ENCODE data around the gene MOB3B.
"Not testable (repeated sequence)": the region's sequence is repeated elsewhere in the genome, so short reads cannot be mapped to it uniquely, and the experiment has no call there.

MOB3B gene

GRCh38 chr9:27427272-27427643 lies 102.4 kb downstream of the MOB3B start:
- Histone ChIP-seq H3K9me3 (ENCODE audit: control insufficient read depth, insufficient read depth, low read length) (no peaks in the 10 kb centered on the region), H3K27ac (ENCODE audit: low read length) (no peak overlapping the region), H3K4me3 (ENCODE audit: low read length) (no peak overlapping the region), H3K36me3 (ENCODE audit: control insufficient read depth, insufficient read depth, low read length) (no peaks in the 10 kb centered on the region), H3K27me3 (ENCODE audit: control insufficient read depth, insufficient read depth, low read length) (no peaks in the 10 kb centered on the region), H3K4me1 (ENCODE audit: control insufficient read depth, insufficient read depth, low read length) (peaks cover 12% of the 10 kb centered on the region)
- no peak for DNase-seq (ENCODE audit: low read depth, low spot score)
- no CpG with 5 or more reads among the region's 3 CpGs for WGBS (ENCODE audit: insufficient coverage, insufficient read length)

- WGBS (ENCODE audit: insufficient coverage, insufficient read length): no CpG with 5 or more reads among the region's 5 CpGs
- Histone ChIP-seq H3K4me3 (ENCODE audit: low read length) (no peak overlapping the region), H3K27ac (ENCODE audit: low read length) (no peak overlapping the region), H3K27me3 (ENCODE audit: control insufficient read depth, insufficient read depth, low read length) (no peaks in the 10 kb centered on the region), H3K4me1 (ENCODE audit: control insufficient read depth, insufficient read depth, low read length) (peaks cover 12% of the 10 kb centered on the region), H3K9me3 (ENCODE audit: control insufficient read depth, insufficient read depth, low read length) (no peaks in the 10 kb centered on the region), H3K36me3 (ENCODE audit: control insufficient read depth, insufficient read depth, low read length) (no peaks in the 10 kb centered on the region)
- DNase-seq (ENCODE audit: low read depth, low spot score): no peak
Measured at GRCh38 chr9:27426511-27427271, 102.9 kb downstream of the MOB3B start.

DNA sequence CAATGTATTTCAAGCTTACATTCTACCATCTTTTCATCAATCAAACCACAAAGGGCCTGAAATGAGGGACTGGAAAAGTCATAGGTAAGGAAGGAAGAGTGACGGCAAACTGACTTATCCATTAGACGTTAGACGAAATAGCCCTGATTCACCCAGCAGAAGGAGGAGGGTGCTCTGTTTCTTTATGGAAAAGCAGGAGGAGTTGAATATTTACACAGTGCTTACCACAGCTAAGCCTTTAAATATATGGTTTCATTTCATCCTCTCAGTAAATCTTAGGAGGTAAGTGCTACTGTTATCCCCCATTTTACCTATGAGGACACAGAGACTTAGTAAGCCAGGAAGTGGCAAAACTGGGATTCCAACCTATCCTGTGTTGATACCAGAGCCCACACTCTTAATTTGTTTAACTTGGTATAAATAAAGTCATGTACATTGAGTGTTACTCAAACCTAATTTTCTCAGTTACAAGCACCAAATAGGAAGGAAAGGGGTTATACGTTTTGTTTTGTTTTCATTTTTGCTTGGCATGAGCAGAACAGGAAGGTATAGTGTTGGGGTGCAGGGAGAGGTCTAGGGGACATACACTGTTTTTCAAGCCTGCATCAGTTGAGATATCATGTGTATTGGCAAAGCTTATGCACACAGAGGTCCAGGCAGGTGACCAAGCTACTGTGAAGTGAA lies 103.6 kb downstream of the MOB3B start:
- Histone ChIP-seq H3K27me3 (ENCODE audit: control insufficient read depth, insufficient read depth, low read length) (no peaks in the 10 kb centered on the region), H3K27ac (ENCODE audit: low read length) (no peak overlapping the region), H3K9me3 (ENCODE audit: control insufficient read depth, insufficient read depth, low read length) (no peaks in the 10 kb centered on the region), H3K4me1 (ENCODE audit: control insufficient read depth, insufficient read depth, low read length) (peaks cover 8% of the 10 kb centered on the region), H3K4me3 (ENCODE audit: low read length) (no peak overlapping the region), H3K36me3 (ENCODE audit: control insufficient read depth, insufficient read depth, low read length) (no peaks in the 10 kb centered on the region)
- no CpG with 5 or more reads among the region's 4 CpGs for WGBS (ENCODE audit: insufficient coverage, insufficient read length)
- DNase-seq (ENCODE audit: low read depth, low spot score): no peak

GRCh38 chr9:27423915-27424710 lies 105.5 kb downstream of the MOB3B start:
- Histone ChIP-seq H3K4me1 (ENCODE audit: control insufficient read depth, insufficient read depth, low read length) (peaks cover 7% of the 10 kb centered on the region), H3K27me3 (ENCODE audit: control insufficient read depth, insufficient read depth, low read length) (no peaks in the 10 kb centered on the region), H3K9me3 (ENCODE audit: control insufficient read depth, insufficient read depth, low read length) (no peaks in the 10 kb centered on the region), H3K4me3 (ENCODE audit: low read length) (no peak overlapping the region), H3K36me3 (ENCODE audit: control insufficient read depth, insufficient read depth, low read length) (no peaks in the 10 kb centered on the region), H3K27ac (ENCODE audit: low read length) (no peak overlapping the region)
- no CpG with 5 or more reads among the region's 6 CpGs for WGBS (ENCODE audit: insufficient coverage, insufficient read length)
- DNase-seq (ENCODE audit: low read depth, low spot score): no peak

- no peaks in the 10 kb centered on the region for H3K36me3 ChIP-seq (ENCODE audit: control insufficient read depth, insufficient read depth, low read length)
- DNase-seq (ENCODE audit: low read depth, low spot score): no peak
- WGBS (ENCODE audit: insufficient coverage, insufficient read length): no CpG with 5 or more reads among the region's 1 CpG
Measured at GRCh38 chr9:27422279-27422834, 107.3 kb downstream of the MOB3B start.

DNA sequence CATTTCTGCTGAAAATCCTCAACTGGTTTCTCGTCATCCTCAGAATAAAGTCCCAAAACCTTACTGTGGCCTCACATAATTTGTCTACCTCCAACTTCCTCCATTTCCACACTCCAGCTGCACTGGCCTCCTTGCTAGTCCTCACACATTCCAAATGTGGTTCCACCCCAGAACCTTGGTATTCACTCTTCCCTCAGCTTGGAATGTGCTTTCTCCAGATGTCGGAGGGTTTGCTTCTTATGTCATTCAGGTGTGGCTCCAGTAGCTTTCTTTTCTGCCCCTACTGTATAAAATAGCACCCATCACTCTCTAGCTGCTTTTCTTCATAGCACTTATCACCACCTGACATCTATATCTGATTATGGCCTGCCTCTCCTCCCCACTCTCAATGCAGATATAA lies 108.0 kb downstream of the MOB3B start:
- Histone ChIP-seq H3K4me3 (ENCODE audit: low read length) (no peak overlapping the region), H3K27ac (ENCODE audit: low read length) (no peak overlapping the region), H3K36me3 (ENCODE audit: control insufficient read depth, insufficient read depth, low read length) (no peaks in the 10 kb centered on the region), H3K9me3 (ENCODE audit: control insufficient read depth, insufficient read depth, low read length) (no peaks in the 10 kb centered on the region), H3K4me1 (ENCODE audit: control insufficient read depth, insufficient read depth, low read length) (peaks cover 2% of the 10 kb centered on the region; the same call in 1 of the 2 replicates), H3K27me3 (ENCODE audit: control insufficient read depth, insufficient read depth, low read length) (no peaks in the 10 kb centered on the region)
- DNase-seq (ENCODE audit: low read depth, low spot score): no peak
- no CpG with 5 or more reads among the region's 2 CpGs for WGBS (ENCODE audit: insufficient coverage, insufficient read length)

More at GRCh38 chr9:27422279-27422834, 107.3 kb downstream of the MOB3B start:
- Histone ChIP-seq H3K4me3 (ENCODE audit: low read length) (no peak overlapping the region), H3K4me1 (ENCODE audit: control insufficient read depth, insufficient read depth, low read length) (peaks cover 7% of the 10 kb centered on the region), H3K9me3 (ENCODE audit: control insufficient read depth, insufficient read depth, low read length) (no peaks in the 10 kb centered on the region), H3K27me3 (ENCODE audit: control insufficient read depth, insufficient read depth, low read length) (no peaks in the 10 kb centered on the region), H3K27ac (ENCODE audit: low read length) (no peak overlapping the region)

- not testable (repeated sequence) for H3K36me3 ChIP-seq (ENCODE audit: control insufficient read depth, insufficient read depth, low read length); H3K27me3 ChIP-seq (ENCODE audit: control insufficient read depth, insufficient read depth, low read length); H3K27ac ChIP-seq (ENCODE audit: low read length); DNase-seq (ENCODE audit: low read depth, low spot score); H3K4me1 ChIP-seq (ENCODE audit: control insufficient read depth, insufficient read depth, low read length); H3K4me3 ChIP-seq (ENCODE audit: low read length); H3K9me3 ChIP-seq (ENCODE audit: control insufficient read depth, insufficient read depth, low read length)
- no CpG with 5 or more reads among the region's 3 CpGs for WGBS (ENCODE audit: insufficient coverage, insufficient read length)
Measured at GRCh38 chr9:27419558-27419957, 110.1 kb downstream of the MOB3B start.

DNA sequence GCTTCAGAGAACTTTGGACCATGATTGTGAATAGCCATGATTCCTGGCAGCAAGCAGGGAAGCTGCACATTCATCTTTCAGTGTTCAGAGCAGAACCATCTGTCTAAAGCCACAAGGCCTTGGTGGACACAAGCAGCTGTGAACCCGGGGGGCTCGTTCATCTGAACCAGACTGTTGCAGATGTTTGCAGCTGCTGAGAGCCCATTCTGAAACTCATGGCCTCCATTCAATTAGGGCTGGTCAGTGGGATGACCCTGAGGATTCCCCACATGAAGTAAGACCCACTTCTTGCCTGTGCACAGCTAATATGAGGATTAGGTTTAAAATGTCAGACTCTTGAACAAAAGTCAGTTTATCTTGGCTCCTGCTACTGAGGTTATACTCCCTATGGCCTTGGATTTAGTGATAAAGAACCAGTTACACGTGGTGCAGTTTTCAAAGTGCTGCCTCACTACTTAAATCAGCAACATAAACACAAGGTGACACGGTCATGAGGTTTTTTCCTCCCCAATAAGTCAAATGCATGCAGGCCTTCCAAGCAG lies 115.3 kb downstream of the MOB3B start:
- Histone ChIP-seq H3K27me3 (ENCODE audit: control insufficient read depth, insufficient read depth, low read length) (no peaks in the 10 kb centered on the region), H3K9me3 (ENCODE audit: control insufficient read depth, insufficient read depth, low read length) (no peaks in the 10 kb centered on the region), H3K4me3 (ENCODE audit: low read length) (no peak overlapping the region), H3K36me3 (ENCODE audit: control insufficient read depth, insufficient read depth, low read length) (no peaks in the 10 kb centered on the region), H3K4me1 (ENCODE audit: control insufficient read depth, insufficient read depth, low read length) (no peaks in the 10 kb centered on the region), H3K27ac (ENCODE audit: low read length) (no peak overlapping the region)
- no peak for DNase-seq (ENCODE audit: low read depth, low spot score)
- no CpG with 5 or more reads among the region's 4 CpGs for WGBS (ENCODE audit: insufficient coverage, insufficient read length)

GRCh38 chr9:27413511-27414219 lies 115.9 kb downstream of the MOB3B start:
- no peak for DNase-seq (ENCODE audit: low read depth, low spot score)
- H3K9me3 ChIP-seq (ENCODE audit: control insufficient read depth, insufficient read depth, low read length): no peaks in the 10 kb centered on the region
- no peaks in the 10 kb centered on the region for H3K36me3 ChIP-seq (ENCODE audit: control insufficient read depth, insufficient read depth, low read length)
- H3K27ac ChIP-seq (ENCODE audit: low read length): no peak overlapping the region
- H3K4me1 ChIP-seq (ENCODE audit: control insufficient read depth, insufficient read depth, low read length): no peaks in the 10 kb centered on the region
- H3K4me3 ChIP-seq (ENCODE audit: low read length): no peak overlapping the region
- no CpG with 5 or more reads among the region's 6 CpGs for WGBS (ENCODE audit: insufficient coverage, insufficient read length)
- H3K27me3 ChIP-seq (ENCODE audit: control insufficient read depth, insufficient read depth, low read length): no peaks in the 10 kb centered on the region

Data from iPS DF 6.9 (cell line).